Panc1 (cell line): ENCODE results near the gene DDIT3. TPM values are rescaled to one million over a fixed set of nuclear protein-coding genes. Genes with fewer than 3 reads are reported as not detected.

ENCODE experiments used
- ATAC-seq: fragments of 200-7000 bp; cut with Tn5 transposase; 2 replicates; pipeline ENCODE4 v1.9.1; 2020; ENCODE audit warnings: mild to moderate bottlenecking, moderate library complexity
- BruUV-seq: library from RNA; stranded (reverse); fragments of 400-500 nt; replicated peaks from 2 replicates; lab custom pipeline; 2021; lab: Mats Ljungman, UMichigan
- CTCF ChIA-PET: fragments of 300-600 bp; sonication (Branson Sonifier 250); formaldehyde crosslinking; loops from one replicate; lab custom pipeline; 2022; ENCODE audit warnings: antibody characterized with exemption; lab: Charles Lee
- POLR2A ChIA-PET: fragments of 300-600 bp; sonication (Branson Sonifier 250); formaldehyde crosslinking; loops from one replicate; lab custom pipeline; 2022; ENCODE audit warnings: antibody characterized with exemption; lab: Charles Lee
- DNase-seq: peaks from one replicate; pipeline ENCODE4 v3.0.0-alpha.2; 2010; ENCODE audit warnings: low read depth, low spot score
- H3K27ac ChIP-seq: 2 replicates; pipeline ENCODE4 v1.5.1; 2011; ENCODE audit warnings: mild to moderate bottlenecking, low read length, inconsistent platforms
- H3K27me3 ChIP-seq: fragments of 200-500 bp; sonication (Bioruptor generic); 2 replicates; pipeline ENCODE4 v1.6.0; 2014; ENCODE audit warnings: low read length, inconsistent platforms; ENCODE audit not compliant: control insufficient read depth, insufficient read depth
- H3K36me3 ChIP-seq: fragments of 200-500 bp; sonication (Bioruptor generic); 2 replicates; pipeline ENCODE4 v1.5.1; 2014; ENCODE audit warnings: inconsistent platforms, mild to moderate bottlenecking, low read length, moderate library complexity; ENCODE audit not compliant: control insufficient read depth, insufficient read depth
- H3K4me1 ChIP-seq: 2 replicates; pipeline ENCODE4 v1.5.1; 2011; ENCODE audit warnings: inconsistent platforms, mild to moderate bottlenecking, low read length, moderate library complexity; ENCODE audit not compliant: control insufficient read depth, insufficient read depth
- H3K4me3 ChIP-seq, 2 experiments: 2 replicates each; pipeline ENCODE4 v1.5.1; 2011 to 2012; ENCODE audit warnings: low read depth in 2 of 2, low read length in 2 of 2, mild to moderate bottlenecking in 2 of 2, inconsistent platforms in 1 of 2, moderate library complexity in 1 of 2
- H3K9me3 ChIP-seq: fragments of 200-500 bp; sonication (Bioruptor generic); 2 replicates; pipeline ENCODE4 v1.5.1; 2014; ENCODE audit warnings: low read depth, mild to moderate bottlenecking, inconsistent platforms, low read length, moderate library complexity; ENCODE audit not compliant: control insufficient read depth, insufficient read depth
- POLR2AphosphoS5 ChIP-seq: IDR thresholded peaks from 2 replicates; pipeline ENCODE4 v1.6.1; 2012; ENCODE audit warnings: mild to moderate bottlenecking, low read depth, low read length, moderate library complexity
- SIN3A ChIP-seq: IDR thresholded peaks from 2 replicates; pipeline ENCODE4 v1.6.1; 2012; ENCODE audit warnings: low read depth, mild to moderate bottlenecking, low read length, moderate library complexity, borderline replicate concordance; ENCODE audit not compliant: insufficient read depth
- TCF7L2 ChIP-seq: IDR thresholded peaks from 2 replicates; pipeline ENCODE4 v1.6.1; 2011; ENCODE audit warnings: mild to moderate bottlenecking, low read depth, low read length, inconsistent platforms
- in situ Hi-C: cut with HindIII; loops from 2 replicates; pipeline ENCODE4 v1.10.0; 2016; ENCODE audit warnings: low sequenced_read_pairs, low pct_unique_long_range_greater_than_20kb
- intact Hi-C: fragments of 100-400 bp; cut with micrococcal nuclease; formaldehyde crosslinking; loops from one replicate; pipeline ENCODE4 v1.10.0; 2022; ENCODE audit not compliant: unreplicated experiment
- total RNA-seq: library from RNA; stranded (reverse); gene quantifications from one replicate; pipeline ENCODE4 v1.2.1, GENCODE V29; 2021; ENCODE audit not compliant: unreplicated experiment
- TF ChIP-seq, protein P1 (sequence below), 2 experiments: IDR thresholded peaks; 2 replicates each; pipeline ENCODE4 v1.6.1; 2011 to 2012; ENCODE audit warnings: low read depth in 2 of 2, control low read depth in 1 of 2, low read length in 1 of 2, mild to moderate bottlenecking in 1 of 2, moderate library complexity in 1 of 2; ENCODE audit not compliant: insufficient read depth in 1 of 2
- TF ChIP-seq, protein P2 (sequence below): fragments of 450-650 bp; IDR thresholded peaks from 2 replicates; pipeline ENCODE4 v1.5.1; 2017; ENCODE audit warnings: mild to moderate bottlenecking

DDIT3 gene
- total RNA-seq, 1 experiment from 2014 or later: 47.2 TPM

DNA sequence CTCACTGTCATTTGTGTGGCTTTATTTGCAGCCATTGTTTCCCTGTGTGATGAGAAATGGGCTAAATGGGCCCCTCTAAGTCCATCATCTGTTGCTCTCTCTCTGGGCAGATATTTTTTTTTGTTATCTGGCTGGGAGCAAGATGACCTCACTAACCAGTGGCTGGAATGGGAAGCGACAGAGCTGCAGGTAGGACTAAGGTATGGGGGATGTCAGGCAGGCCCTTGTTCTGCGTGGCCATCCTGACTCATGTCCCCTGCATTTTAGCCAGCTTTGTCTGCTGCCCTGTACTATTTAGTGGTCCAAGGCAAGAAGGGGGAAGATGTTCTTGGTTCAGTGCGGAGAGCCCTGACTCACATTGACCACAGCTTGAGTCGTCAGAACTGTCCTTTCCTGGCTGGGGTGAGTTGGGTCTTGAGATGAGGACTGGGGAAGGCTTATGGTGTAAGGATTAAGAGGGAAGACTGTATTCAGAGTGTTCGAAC is 31.1 kb downstream of the DDIT3 start:
- no peaks in the 10 kb centered on the region for H3K9me3 ChIP-seq
- ChIA-PET POLR2A (interaction anchor here (0.6 kb wide), 1 partner anchor 41 kb away, joined by 3 read pairs; no protein-coding TSS in a partner anchor), CTCF (no interaction called here)
- H3K27me3 ChIP-seq: no peaks in the 10 kb centered on the region
- TF ChIP-seq POLR2AphosphoS5 (no peak), TCF7L2 (no peak), SIN3A (no peak)
- TF ChIP-seq, protein P1, sequence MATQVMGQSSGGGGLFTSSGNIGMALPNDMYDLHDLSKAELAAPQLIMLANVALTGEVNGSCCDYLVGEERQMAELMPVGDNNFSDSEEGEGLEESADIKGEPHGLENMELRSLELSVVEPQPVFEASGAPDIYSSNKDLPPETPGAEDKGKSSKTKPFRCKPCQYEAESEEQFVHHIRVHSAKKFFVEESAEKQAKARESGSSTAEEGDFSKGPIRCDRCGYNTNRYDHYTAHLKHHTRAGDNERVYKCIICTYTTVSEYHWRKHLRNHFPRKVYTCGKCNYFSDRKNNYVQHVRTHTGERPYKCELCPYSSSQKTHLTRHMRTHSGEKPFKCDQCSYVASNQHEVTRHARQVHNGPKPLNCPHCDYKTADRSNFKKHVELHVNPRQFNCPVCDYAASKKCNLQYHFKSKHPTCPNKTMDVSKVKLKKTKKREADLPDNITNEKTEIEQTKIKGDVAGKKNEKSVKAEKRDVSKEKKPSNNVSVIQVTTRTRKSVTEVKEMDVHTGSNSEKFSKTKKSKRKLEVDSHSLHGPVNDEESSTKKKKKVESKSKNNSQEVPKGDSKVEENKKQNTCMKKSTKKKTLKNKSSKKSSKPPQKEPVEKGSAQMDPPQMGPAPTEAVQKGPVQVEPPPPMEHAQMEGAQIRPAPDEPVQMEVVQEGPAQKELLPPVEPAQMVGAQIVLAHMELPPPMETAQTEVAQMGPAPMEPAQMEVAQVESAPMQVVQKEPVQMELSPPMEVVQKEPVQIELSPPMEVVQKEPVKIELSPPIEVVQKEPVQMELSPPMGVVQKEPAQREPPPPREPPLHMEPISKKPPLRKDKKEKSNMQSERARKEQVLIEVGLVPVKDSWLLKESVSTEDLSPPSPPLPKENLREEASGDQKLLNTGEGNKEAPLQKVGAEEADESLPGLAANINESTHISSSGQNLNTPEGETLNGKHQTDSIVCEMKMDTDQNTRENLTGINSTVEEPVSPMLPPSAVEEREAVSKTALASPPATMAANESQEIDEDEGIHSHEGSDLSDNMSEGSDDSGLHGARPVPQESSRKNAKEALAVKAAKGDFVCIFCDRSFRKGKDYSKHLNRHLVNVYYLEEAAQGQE (IDR thresholded peaks at IDR 0.05; ENCODE audit: insufficient read depth in 1 of 2, low read depth in 2 of 2, low read length in 1 of 2): no peak
- in situ Hi-C loops (no loop called here), intact Hi-C loops (no loop called here)
- ATAC-seq: no peak
- H3K36me3 ChIP-seq: peaks cover 16% of the 10 kb centered on the region; the same call in 1 of the 2 replicates
- no TSS peak for BruUV-seq
- H3K27ac ChIP-seq: peak overlapping the region; percentile 98
- no peak for DNase-seq
- peak overlapping the region; percentile 95 to 99 for H3K4me3 ChIP-seq
- H3K4me1 ChIP-seq: peaks cover 12% of the 10 kb centered on the region; the same call in 1 of the 2 replicates

DNA sequence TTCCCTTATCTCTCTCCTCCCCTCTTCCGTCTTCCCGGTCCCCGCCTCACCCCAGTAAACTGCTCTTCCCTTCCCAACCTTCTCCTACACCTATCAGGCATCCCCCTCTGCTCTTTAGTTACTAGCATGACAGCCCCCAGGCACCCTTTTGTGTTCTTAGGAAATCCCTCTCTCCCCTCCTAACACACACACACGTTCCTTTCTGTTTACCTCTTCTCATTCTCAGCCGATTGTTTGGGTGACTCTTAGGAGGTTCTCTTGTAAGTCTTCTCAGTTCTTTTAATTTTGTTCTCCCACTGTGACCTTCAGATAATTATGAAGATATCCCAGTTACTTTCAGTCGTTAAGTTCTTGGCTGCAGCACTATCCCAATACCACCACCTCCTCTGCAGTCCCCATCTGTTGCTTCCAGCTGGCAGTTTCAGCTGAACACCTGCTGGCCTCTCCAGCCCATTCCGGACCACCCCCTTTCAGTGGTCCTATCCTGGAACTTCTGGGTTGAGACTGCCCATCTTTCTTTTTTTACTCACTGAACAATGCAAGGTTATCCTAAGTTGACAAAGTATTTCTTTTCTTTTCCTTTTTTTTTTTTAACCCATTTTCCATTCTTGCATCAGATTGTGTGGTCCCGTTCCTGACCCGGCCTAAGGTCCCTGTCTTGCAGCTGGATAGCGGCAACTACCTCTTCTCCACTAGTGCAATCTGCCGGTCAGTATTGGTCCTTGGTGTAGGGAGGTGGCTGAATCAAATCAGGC is 31.7 kb downstream of the DDIT3 start:
- Histone ChIP-seq H3K4me1 (peaks cover 12% of the 10 kb centered on the region; the same call in 1 of the 2 replicates), H3K27me3 (no peaks in the 10 kb centered on the region), H3K9me3 (no peaks in the 10 kb centered on the region), H3K36me3 (peaks cover 16% of the 10 kb centered on the region; the same call in 1 of the 2 replicates), H3K4me3 (peak overlapping the region; percentile 95 to 99), H3K27ac (peak overlapping the region; percentile 98)
- no TSS peak for BruUV-seq
- peak; percentile 26 for ATAC-seq
- ChIA-PET CTCF (no interaction called here), POLR2A (interaction anchor here (0.6 kb wide), 1 partner anchor 42 kb away, joined by 3 read pairs; no protein-coding TSS in a partner anchor)
- in situ Hi-C loops (no loop called here), intact Hi-C loops (no loop called here)
- TF ChIP-seq SIN3A (no peak), POLR2AphosphoS5 (no peak), TCF7L2 (no peak)
- TF ChIP-seq, protein P2, sequence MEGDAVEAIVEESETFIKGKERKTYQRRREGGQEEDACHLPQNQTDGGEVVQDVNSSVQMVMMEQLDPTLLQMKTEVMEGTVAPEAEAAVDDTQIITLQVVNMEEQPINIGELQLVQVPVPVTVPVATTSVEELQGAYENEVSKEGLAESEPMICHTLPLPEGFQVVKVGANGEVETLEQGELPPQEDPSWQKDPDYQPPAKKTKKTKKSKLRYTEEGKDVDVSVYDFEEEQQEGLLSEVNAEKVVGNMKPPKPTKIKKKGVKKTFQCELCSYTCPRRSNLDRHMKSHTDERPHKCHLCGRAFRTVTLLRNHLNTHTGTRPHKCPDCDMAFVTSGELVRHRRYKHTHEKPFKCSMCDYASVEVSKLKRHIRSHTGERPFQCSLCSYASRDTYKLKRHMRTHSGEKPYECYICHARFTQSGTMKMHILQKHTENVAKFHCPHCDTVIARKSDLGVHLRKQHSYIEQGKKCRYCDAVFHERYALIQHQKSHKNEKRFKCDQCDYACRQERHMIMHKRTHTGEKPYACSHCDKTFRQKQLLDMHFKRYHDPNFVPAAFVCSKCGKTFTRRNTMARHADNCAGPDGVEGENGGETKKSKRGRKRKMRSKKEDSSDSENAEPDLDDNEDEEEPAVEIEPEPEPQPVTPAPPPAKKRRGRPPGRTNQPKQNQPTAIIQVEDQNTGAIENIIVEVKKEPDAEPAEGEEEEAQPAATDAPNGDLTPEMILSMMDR: no peak
- TF ChIP-seq, protein P1 (IDR thresholded peaks at IDR 0.05; ENCODE audit: insufficient read depth in 1 of 2, low read depth in 2 of 2, low read length in 1 of 2): no peak
- no peak for DNase-seq
